Nucleus accumbens (tissue), 56 donors: ENCODE results near the gene TCHP.

Experiments
- DNase-seq, 56 donors: peaks; one replicate each; lab custom pipeline; 2025; lab: John Stamatoyannopoulos, UW

Gene TCHP

GRCh38 chr12:109958374-109958773, 58.3 kb downstream of the TCHP start:
- DNase-seq = no peak

- DNase-seq = no peak
Measured at GRCh38 chr12:109959411-109960093, 59.5 kb downstream of the TCHP start.

GRCh38 chr12:109961201-109961600, 61.1 kb downstream of the TCHP start:
- DNase-seq = peak in 1 of 56 donors; percentile 7

GRCh38 chr12:109961612-109962011, 61.5 kb downstream of the TCHP start:
- no peak for DNase-seq

GRCh38 chr12:109962398-109962797, 62.3 kb downstream of the TCHP start:
- no peak for DNase-seq

- DNase-seq = no peak
Measured at GRCh38 chr12:109963330-109963729, 63.3 kb downstream of the TCHP start.

- DNase-seq = no peak
Measured at GRCh38 chr12:109963743-109964429, 63.8 kb downstream of the TCHP start.

- no peak for DNase-seq
Measured at GRCh38 chr12:109966546-109966945, 66.5 kb downstream of the TCHP start.

- DNase-seq = no peak
Measured at GRCh38 chr12:109967383-109968031, 67.4 kb downstream of the TCHP start.
